Gastroesophageal sphincter (tissue), 4 donors: ENCODE data around the gene VCL. TPM values are rescaled to one million over a fixed set of nuclear protein-coding genes. Genes with fewer than 3 reads are reported as not detected.

Source experiments
- ATAC-seq: fragments of 150-250 bp; one replicate; pipeline ENCODE4 v1.9.1; 2016; ENCODE audit warnings: mild to moderate bottlenecking, moderate library complexity
- H3K27ac ChIP-seq, 4 donors: fragments of 200-600 bp; sonication (generic) in 3 of 4; 1 replicate in 3 of 4; 2 replicates in 1 of 4; pipeline ENCODE4 v1.5.1; 2016 to 2019
- H3K27me3 ChIP-seq: fragments of 200-600 bp; sonication (generic); one replicate; pipeline ENCODE4 v1.5.1; 2019
- H3K36me3 ChIP-seq, 2 donors: fragments of 200-600 bp; sonication (generic); one replicate each; pipeline ENCODE4 v1.5.1; 2019; ENCODE audit warnings: control low read depth in 1 of 2
- H3K4me1 ChIP-seq, 3 donors: fragments of 200-600 bp; sonication (generic); 1 replicate in 2 of 3; 2 replicates in 1 of 3; pipeline ENCODE4 v1.5.1; 2016 to 2019; ENCODE audit warnings: control low read depth in 2 of 3
- H3K4me3 ChIP-seq, 2 donors: fragments of 200-600 bp; sonication (generic); one replicate each; pipeline ENCODE4 v1.5.1; 2019; ENCODE audit warnings: mild to moderate bottlenecking in 1 of 2, moderate library complexity in 1 of 2
- H3K9me3 ChIP-seq, 3 donors: fragments of 200-600 bp; sonication (generic); one replicate each; pipeline ENCODE4 v1.5.1; 2017 to 2019; ENCODE audit warnings: control low read depth in 2 of 3
- CTCF ChIP-seq, 4 experiments: fragments of 200-600 bp in 2 of 4; fragments of 450-650 bp in 2 of 4; sonication (generic) in 1 of 4; IDR thresholded peaks; one replicate each; pipeline ENCODE4 v1.5.1; 2017 to 2019; ENCODE audit warnings: antibody characterized with exemption in 4 of 4, mild to moderate bottlenecking in 2 of 4, moderate library complexity in 2 of 4
- EP300 ChIP-seq: sonication (generic); formaldehyde crosslinking; IDR thresholded peaks from one replicate; pipeline ENCODE4 v1.6.1; 2017; ENCODE audit warnings: antibody characterized with exemption, mild to moderate bottlenecking
- POLR2A ChIP-seq, 2 donors: fragments of 450-650 bp; IDR thresholded peaks; one replicate each; pipeline ENCODE4 v1.6.1; 2017; ENCODE audit warnings: antibody characterized with exemption in 2 of 2, mild to moderate bottlenecking in 2 of 2, moderate library complexity in 1 of 2
- POLR2AphosphoS5 ChIP-seq: sonication (generic); formaldehyde crosslinking; IDR thresholded peaks from one replicate; pipeline ENCODE4 v1.6.1; 2017; ENCODE audit warnings: antibody characterized with exemption
- WGBS, 2 donors: methylation state at CpG; one replicate each; pipeline ENCODE4 v1.1.5; 2018; ENCODE audit warnings: low coverage in 1 of 2; 5-methylcytosine and 5-hydroxymethylcytosine counted together
- total RNA-seq, 4 donors: library from RNA; depleted of rRNA; stranded (reverse); fragments of >200 nt; gene quantifications; one replicate each; pipeline ENCODE4 v1.1.0, GENCODE V29; 2016

VCL gene
- total RNA-seq, 4 donors from 2014 or later: 433 to 615 (median 440) TPM

GRCh38 chr10:74099836-74100235 is 101.9 kb downstream of the VCL start:
- WGBS, 2 donors: 84 to 100% methylated on average over 1 to 3 of the region's 3 CpGs
- Histone ChIP-seq H3K27me3 (no peaks in the 10 kb centered on the region), H3K27ac (peak overlapping the region in 1 of 4 donors; percentile 24), H3K4me3 (no peak overlapping the region), H3K9me3 (no peaks in the 10 kb centered on the region), H3K36me3 (peaks cover 27 to 100% of the 10 kb centered on the region in 2 donors), H3K4me1 (peaks cover 0 to 10% (median 0%) of the 10 kb centered on the region in 3 donors)
- ATAC-seq: no peak
- TF ChIP-seq POLR2AphosphoS5: no peak
- TF ChIP-seq EP300: no peak
- no peak for TF ChIP-seq POLR2A (IDR thresholded peaks at IDR 0.05)
- TF ChIP-seq CTCF (IDR thresholded peaks at IDR 0.05): no peak

GRCh38 chr10:74103560-74104258 is 105.8 kb downstream of the VCL start:
- Histone ChIP-seq H3K27me3 (no peaks in the 10 kb centered on the region), H3K4me3 (no peak overlapping the region), H3K9me3 (no peaks in the 10 kb centered on the region), H3K27ac (peak overlapping the region in 2 of 4 donors; percentile 4 to 40), H3K36me3 (peaks cover 21 to 100% of the 10 kb centered on the region in 2 donors), H3K4me1 (peaks cover 0 to 10% (median 0%) of the 10 kb centered on the region in 3 donors)
- WGBS, 2 donors: 70% methylated on average over 10 to 11 of the region's 11 CpGs
- TF ChIP-seq CTCF (IDR thresholded peaks at IDR 0.05): peak in 2 of 4 experiments; percentile 8 to 36
- TF ChIP-seq POLR2A (IDR thresholded peaks at IDR 0.05): no peak
- no peak for TF ChIP-seq POLR2AphosphoS5
- ATAC-seq: no peak

- H3K36me3 ChIP-seq: peaks cover 16 to 100% of the 10 kb centered on the region in 2 donors
- 76 to 83% methylated on average over 3 to 5 of the region's 5 CpGs for WGBS, 2 donors
- H3K4me3 ChIP-seq: no peak overlapping the region
- no peak for TF ChIP-seq CTCF (IDR thresholded peaks at IDR 0.05)
- TF ChIP-seq EP300: no peak
- no peak for TF ChIP-seq POLR2A (IDR thresholded peaks at IDR 0.05)
- no peak for TF ChIP-seq POLR2AphosphoS5
- no peak overlapping the region for H3K27ac ChIP-seq
- peaks cover 0 to 13% (median 0%) of the 10 kb centered on the region in 3 donors for H3K4me1 ChIP-seq
- H3K27me3 ChIP-seq: no peaks in the 10 kb centered on the region
- no peak for ATAC-seq
- no peaks in the 10 kb centered on the region for H3K9me3 ChIP-seq
Measured at GRCh38 chr10:74104480-74104879, 106.6 kb downstream of the VCL start.

- Histone ChIP-seq H3K4me3 (no peak overlapping the region), H3K9me3 (no peaks in the 10 kb centered on the region), H3K27ac (no peak overlapping the region), H3K36me3 (peaks cover 12 to 100% of the 10 kb centered on the region in 2 donors), H3K4me1 (peaks cover 0 to 18% (median 0%) of the 10 kb centered on the region in 3 donors), H3K27me3 (no peaks in the 10 kb centered on the region)
- TF ChIP-seq EP300 (no peak), POLR2A (IDR thresholded peaks at IDR 0.05) (no peak), POLR2AphosphoS5 (no peak), CTCF (IDR thresholded peaks at IDR 0.05) (no peak)
- WGBS, 2 donors: 61 to 69% methylated on average over 4 to 7 of the region's 8 CpGs
- no peak for ATAC-seq
Measured at GRCh38 chr10:74104996-74105395, 107.1 kb downstream of the VCL start.

GRCh38 chr10:74107391-74107790 is 109.5 kb downstream of the VCL start:
- WGBS, 2 donors: 72 to 76% methylated on average over 3 to 4 of the region's 4 CpGs
- Histone ChIP-seq H3K4me3 (no peak overlapping the region), H3K27ac (no peak overlapping the region), H3K4me1 (peaks cover 0 to 37% (median 0%) of the 10 kb centered on the region in 3 donors), H3K36me3 (peaks cover 5 to 100% of the 10 kb centered on the region in 2 donors), H3K9me3 (no peaks in the 10 kb centered on the region), H3K27me3 (no peaks in the 10 kb centered on the region)
- no peak for ATAC-seq
- TF ChIP-seq POLR2AphosphoS5 (no peak), EP300 (no peak), POLR2A (IDR thresholded peaks at IDR 0.05) (no peak), CTCF (IDR thresholded peaks at IDR 0.05) (no peak)
